HUDEP-2 (cell line): ENCODE data around the gene ZDHHC18.

Experiments used
- DNase-seq, 76 experiments: peaks; one replicate each; lab custom pipeline; 2025; ENCODE audit not compliant: unreplicated experiment in 76 of 76; lab: John Stamatoyannopoulos, UW

The ZDHHC18 gene, protein sequence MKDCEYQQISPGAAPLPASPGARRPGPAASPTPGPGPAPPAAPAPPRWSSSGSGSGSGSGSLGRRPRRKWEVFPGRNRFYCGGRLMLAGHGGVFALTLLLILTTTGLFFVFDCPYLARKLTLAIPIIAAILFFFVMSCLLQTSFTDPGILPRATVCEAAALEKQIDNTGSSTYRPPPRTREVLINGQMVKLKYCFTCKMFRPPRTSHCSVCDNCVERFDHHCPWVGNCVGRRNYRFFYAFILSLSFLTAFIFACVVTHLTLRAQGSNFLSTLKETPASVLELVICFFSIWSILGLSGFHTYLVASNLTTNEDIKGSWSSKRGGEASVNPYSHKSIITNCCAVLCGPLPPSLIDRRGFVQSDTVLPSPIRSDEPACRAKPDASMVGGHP

DNA sequence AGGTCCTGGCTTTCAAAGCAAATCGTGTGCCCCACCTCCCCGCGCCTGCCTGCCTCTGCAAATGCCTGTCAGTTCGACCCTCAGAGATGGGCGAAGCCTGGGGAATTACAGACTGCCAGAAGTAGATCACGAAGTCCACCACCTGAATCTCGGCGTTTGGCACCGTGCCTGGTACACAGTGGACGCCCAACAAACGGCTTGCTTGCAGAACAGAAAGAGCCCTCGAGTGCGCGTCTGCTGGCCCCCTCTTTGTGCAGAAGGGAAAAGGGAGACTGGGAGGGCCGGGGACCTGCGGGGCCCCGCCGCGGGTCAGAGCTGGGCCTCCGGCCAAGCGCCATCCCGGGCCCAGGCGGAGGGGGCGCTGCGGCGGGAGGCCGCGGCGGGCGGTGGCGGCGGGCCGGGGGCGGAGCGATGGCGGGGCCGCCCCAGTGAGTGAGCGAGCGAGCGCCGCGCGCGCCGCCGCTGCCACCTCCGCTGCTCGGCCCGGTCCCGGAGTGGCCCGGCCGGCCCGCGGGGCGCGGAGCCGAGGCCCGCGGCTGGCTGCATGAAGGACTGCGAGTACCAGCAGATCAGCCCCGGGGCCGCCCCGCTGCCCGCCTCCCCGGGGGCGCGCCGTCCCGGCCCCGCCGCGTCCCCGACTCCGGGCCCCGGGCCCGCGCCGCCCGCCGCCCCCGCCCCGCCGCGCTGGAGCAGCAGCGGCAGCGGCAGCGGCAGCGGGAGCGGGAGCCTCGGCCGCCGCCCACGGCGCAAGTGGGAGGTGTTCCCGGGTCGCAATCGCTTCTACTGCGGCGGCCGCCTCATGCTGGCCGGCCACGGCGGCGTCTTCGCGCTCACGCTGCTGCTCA is at the start of gene ZDHHC18:
Gene ZDHHC18 (plus strand): TSS at position 428 of the 845 bp plus-strand sequence. CDS start 117 bp downstream, at position 545.
- DNase-seq: peak in 48 of 76 experiments; percentile 6 to 69 (median 40)

DNA sequence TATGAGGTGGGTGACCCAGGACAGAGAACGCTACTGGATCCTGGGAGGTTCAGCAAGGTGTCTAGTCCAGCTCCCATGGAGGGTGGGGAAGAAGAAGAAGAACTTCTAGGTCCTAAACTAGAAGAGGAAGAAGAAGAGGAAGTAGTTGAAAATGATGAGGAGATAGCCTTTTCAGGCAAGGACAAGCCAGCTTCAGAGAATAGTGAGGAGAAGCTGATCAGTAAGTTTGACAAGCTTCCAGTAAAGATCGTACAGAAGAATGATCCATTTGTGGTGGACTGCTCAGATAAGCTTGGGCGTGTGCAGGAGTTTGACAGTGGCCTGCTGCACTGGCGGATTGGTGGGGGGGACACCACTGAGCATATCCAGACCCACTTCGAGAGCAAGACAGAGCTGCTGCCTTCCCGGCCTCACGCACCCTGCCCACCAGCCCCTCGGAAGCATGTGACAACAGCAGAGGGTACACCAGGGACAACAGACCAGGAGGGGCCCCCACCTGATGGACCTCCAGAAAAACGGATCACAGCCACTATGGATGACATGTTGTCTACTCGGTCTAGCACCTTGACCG is 47.3 kb upstream of the ZDHHC18 start:
- peak in 34 of 76 experiments; percentile 5 to 68 (median 28) for DNase-seq

DNA sequence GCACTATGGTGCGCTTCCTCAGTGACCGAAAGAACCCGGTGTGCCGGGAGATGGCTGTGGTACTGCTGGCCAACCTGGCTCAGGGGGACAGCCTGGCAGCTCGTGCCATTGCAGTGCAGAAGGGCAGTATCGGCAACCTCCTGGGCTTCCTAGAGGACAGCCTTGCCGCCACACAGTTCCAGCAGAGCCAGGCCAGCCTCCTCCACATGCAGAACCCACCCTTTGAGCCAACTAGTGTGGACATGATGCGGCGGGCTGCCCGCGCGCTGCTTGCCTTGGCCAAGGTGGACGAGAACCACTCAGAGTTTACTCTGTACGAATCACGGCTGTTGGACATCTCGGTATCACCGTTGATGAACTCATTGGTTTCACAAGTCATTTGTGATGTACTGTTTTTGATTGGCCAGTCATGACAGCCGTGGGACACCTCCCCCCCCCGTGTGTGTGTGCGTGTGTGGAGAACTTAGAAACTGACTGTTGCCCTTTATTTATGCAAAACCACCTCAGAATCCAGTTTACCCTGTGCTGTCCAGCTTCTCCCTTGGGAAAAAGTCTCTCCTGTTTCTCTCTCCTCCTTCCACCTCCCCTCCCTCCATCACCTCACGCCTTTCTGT is 46.0 kb upstream of the ZDHHC18 start:
- DNase-seq: no peak

DNA sequence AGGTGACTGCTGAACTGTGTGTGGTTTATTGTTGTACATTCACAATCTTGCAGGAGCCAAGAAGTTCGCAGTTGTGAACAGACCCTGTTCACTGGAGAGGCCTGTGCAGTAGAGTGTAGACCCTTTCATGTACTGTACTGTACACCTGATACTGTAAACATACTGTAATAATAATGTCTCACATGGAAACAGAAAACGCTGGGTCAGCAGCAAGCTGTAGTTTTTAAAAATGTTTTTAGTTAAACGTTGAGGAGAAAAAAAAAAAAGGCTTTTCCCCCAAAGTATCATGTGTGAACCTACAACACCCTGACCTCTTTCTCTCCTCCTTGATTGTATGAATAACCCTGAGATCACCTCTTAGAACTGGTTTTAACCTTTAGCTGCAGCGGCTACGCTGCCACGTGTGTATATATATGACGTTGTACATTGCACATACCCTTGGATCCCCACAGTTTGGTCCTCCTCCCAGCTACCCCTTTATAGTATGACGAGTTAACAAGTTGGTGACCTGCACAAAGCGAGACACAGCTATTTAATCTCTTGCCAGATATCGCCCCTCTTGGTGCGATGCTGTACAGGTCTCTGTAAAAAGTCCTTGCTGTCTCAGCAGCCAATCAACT is 45.2 kb upstream of the ZDHHC18 start:
- DNase-seq: no peak

DNA sequence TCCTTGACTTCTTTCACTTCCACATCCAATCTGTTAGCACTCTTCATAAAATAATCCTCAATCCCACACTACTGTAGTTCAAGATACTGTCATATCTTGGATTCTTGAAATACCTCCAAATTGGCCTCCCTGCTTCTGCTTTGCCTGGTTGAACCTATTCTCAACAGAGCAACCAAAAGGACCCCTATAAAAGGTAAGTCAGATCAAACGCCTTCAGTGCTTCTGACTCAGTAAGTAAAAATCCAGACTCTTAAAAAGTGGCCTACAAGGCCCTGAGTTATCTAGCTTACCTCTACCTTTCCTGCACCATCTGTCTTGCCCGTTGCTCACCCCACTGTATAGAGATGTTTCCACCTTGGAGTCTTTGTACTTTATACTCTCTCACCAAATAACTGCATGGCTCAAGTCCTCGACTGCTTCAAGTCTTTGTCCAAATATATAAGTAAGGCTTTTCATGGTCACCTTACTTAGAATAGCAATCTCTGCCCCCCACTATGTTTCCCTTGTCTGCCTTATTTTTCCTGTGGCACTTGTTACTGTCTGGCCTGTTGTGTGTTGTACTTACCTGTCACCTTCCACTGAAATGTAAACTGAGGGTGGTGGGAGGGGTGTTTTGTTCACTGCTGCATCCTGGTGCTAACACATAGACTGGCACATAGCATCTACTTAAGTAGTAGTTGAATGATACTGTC is 43.8 kb upstream of the ZDHHC18 start:
- DNase-seq: no peak

DNA sequence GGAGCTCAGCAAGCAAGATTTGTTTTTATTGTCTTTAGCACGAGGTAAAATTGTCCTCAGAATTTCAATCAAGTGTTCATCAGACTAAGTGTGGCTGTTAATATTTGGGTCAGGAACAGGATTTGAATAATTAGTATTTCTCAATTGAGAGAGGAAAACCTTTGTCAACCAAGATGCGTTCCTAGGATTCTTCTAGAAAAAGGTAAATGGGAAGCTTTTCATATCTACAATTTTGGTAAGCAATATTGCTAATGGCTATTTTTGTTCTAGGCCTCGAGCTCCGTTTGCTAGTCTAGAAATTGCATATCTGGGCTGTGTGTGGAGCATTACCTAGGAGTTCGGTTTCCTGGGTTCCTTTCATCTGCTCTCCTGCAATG is 42.9 kb upstream of the ZDHHC18 start:
- DNase-seq: no peak

DNA sequence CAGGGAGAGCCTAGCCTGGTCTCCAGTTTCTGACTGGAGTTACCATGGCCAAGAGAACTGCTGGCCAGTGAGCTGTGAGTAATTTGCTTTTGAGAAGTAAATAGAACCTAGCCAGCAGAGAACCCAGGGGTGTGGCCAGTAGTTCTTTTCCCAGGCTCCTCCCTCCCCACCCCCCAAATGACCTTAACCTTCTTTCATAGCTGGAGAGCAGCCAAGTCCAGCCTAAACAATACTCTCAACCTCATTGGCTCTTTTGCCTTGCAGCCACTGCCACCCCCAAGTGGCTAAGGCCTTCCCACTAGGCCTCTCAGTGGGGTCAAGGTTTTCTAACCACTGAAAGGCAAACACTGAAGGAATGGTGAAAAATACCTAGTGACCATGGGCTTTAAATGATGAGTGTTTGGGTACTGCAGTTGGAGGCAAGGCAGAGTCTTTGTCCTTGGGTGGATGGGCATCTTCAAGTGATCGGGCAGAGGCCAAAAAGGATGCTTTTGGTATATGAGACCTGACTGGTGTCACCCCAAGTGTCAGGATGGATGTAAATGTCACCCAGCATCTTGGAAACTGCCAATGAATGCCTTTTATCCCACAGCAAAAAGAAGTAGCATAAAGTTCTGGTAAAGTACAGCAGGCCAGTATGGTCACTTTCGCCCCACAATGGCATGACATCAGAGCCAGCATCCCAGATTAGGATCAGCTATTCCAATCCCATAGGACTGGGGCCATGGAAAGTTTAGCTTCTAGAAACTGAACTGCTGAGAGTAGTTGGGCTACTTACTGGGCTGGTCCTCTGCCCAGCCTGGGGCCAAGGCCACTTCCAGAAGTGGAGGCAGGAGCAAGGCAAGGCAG is 42.2 kb upstream of the ZDHHC18 start:
- DNase-seq: peak in 71 of 76 experiments; percentile 29 to 93 (median 68)

DNA sequence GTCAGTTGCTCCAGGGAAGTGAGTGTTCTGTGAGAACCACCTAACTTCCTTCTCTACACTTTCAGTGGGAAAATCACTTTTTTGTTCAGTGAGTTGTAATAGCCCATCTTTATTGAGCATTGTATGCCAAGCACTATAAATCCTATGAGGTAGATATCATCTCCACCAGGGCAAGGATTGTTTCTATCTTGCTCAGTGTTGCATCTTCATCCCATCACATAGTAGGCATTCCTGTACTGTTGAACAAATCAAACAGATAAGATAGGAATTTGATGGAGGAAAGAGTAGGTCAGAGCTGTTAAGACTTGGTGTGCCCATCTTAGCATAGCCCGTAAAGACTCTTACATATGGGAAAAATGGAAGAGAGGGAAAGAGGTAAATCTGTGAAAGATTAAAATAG is 41.6 kb upstream of the ZDHHC18 start:
- no peak for DNase-seq

DNA sequence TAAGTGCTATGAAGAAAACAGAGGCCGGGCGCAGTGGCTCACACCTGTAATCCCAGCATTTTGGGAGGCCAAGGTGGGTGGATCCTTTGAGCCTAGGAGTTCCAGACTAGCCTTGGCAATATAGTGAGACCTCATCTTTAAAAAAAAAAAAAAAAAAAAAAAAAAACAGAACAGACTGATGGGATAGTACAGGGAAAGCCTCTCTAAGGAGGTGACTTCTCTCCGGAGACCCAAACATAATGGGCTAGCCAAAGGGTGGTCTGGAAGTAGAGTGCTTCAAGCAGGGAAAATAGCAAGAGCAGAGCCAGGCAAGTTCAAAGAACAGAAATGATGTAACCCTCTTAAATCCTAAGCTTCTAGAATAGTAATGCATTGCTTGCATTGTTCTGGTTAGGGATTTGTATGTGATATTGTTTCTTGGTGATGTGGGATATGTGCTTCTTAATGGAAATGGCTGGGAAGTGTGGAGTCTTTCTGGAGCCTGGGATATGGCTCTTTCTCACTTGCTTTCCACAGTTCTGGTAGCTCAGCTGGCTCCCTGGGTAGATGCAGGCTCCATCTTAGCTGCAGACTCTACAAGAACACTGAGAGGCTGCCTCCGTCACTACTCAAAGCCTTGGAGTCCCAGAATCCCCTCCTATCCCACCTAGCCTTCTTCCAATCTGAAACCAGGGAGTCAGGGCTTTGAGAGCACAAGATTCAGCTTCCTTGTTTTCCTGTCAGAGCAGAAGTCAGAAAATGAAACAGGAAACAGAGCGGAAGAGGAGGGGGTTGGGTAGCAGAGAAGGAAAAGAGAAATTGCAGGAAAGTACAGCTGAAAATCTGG is 40.7 kb upstream of the ZDHHC18 start:
- DNase-seq: peak in 3 of 76 experiments; percentile 8 to 37 (median 14)

DNA sequence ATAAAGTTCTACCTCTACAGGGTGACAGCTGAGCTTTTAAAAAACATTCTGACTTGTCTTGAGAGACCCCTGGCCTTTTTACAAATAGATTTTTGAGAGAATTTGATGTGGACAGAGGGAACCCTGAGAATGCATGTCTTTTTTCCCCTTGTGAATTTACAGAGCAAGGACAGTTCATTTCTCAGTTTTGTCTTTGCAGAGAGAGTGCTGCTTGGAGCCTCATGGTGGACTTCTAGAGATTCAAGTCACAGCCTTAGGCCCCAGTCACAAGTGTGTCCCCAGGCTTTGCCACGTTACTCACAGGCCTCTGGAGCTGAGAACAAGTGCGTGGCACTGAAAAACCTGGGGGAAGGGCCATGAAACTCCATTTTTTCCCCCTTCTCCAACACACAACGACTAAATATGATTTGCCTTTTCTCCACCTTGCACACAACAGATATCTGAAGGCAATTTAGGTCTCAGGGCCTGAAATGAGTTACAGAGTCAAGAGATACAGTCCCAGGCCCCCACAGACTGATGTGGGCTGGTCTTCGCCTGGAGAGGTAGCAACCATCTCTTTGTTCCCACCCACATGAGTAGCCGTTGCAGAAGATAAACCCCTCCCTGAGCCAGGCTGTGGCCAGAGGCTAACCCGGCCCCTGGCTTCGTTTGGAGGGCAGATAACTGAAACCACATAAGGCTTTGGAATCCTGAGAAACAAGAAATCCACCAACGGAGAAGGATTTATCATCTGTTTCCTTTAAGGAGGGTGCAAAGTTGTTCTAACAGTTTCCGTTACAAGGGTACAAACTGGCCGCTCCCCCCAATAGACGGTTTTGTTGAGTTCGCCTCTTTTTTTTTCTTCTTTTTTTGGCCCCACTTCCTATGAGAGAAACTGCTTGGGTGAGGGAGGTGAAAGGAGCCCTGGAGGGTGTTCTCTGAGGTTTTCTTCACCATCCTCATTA is 39.8 kb upstream of the ZDHHC18 start:
- DNase-seq: peak in 75 of 76 experiments; percentile 37 to 95 (median 83)

DNA sequence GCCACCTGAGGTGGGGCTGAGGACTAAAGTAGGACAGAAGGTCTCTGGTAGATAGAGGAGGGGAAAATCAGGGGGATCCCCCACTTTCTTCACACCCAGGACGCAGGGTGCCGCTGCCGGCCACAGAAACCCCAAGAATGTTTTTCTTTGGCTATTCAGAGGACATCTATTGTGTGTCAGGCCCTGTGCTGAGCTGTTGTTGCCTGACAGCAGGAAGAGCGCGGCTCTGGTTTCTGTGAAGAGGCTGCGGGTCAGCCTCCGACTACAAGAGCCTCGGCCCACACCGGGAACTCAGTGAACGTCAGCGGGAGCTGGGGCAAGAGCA is 39.1 kb upstream of the ZDHHC18 start:
- DNase-seq: peak in 8 of 76 experiments; percentile 39 to 74 (median 55)

DNA sequence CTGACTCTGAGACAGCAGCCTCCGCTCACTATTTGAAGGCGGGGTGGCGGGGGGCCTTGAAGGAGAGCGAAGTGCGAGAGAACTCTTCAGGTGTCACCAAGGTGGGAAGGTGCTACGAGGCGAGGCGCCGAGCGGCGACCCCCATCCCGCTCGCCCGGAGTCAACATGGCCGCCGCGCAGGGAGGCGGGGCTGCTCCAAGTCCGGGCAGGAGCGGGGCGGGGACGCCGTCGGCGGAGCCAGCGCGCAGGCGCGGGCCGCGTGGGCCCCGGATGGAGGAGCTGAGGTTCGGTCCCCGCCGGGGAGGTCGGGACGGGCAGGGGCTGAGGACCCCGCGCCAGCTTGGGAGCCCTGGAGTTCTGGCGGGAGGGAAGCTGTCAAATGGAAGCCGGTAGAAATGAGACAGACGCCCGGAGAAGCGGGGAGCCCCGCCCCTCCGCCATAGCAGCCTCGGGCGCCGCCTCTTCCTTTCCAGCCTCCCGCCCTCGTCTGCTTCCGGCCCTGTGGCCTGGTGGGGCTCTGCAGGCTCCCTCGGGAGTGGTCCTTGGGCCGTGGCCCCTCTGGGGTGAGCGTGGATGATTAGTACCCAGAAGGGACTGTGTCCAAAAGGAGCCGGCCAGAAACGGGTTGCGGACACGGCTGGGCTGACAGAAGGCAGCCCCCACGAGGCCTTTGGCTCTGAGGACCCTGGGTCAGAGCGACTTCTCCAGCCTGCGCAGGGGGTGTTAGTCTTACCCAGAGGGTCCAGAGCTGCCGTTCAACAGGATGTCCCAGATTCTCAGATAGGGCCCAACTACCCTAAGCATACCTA is 38.6 kb upstream of the ZDHHC18 start, which contains the start of gene PIGV:
Gene PIGV (plus strand): TSS at position 245 of the 809 bp plus-strand sequence. CDS start 2,866 bp downstream, outside the sequence.
- DNase-seq: peak in 71 of 76 experiments; percentile 34 to 95 (median 78)

DNA sequence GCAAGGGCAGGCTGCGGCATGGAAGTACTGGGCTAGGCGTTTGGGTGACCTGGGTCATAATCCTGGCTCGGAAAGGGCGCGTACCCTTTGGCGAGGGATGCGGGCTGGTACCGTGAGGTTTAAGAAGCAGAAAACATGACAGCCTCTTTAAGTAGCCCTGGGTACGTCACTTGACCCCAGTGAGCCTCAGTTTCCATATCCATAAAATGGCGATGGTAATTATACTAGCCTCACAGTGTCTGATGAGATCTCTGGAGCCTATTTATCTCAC is 38.0 kb upstream of the ZDHHC18 start:
- DNase-seq: peak in 3 of 76 experiments; percentile 24 to 61 (median 49)

DNA sequence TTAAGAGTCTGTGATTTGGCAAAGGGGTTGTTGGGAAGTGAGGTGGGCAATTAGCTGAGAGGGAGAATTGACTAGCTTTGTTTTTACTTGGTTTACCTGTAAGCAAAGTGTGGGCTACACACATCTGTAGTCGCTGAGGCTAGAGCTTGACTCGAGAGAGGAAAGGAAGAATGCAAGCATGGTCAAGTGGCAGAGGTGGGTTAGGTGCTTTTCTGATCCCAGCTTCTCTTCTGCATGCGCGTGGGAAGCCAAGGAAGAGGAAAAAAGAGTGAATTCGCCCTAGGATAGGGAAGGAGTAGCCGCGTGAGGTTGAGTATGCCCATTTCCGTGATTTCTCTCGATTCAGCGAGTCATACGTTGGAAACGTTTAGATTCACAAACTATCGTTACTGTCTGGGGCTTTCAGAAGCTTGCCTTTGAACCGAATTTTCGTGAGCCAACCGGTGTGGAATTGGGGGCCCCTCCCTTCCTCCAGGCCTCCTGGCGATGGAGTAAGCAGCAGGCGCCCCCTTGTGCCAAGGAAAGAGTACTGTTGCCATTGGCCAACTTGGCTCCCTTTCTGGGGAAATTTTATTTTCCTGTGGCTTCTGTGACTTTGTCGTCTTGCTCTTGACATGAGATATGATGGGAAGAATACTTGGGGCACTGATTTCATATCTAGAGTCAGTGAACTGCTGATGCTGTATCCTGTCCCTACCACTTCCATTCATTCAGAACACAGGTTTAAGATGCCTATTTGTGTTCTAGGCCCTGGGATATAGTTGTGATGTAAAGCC is 37.5 kb upstream of the ZDHHC18 start:
- DNase-seq: peak in 72 of 76 experiments; percentile 26 to 89 (median 78)

DNA sequence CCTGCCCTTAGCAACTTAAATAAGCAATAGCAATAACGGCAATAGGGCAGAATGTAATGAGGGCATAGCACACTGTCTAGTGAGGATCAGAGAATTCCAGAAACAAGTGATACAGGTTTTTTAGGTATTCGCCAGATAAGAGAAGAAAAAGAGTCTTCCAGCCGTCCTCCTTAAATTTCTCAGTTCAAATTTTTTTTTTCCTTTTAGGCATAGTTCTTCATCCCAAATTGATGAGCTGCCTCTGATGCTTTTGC is 36.9 kb upstream of the ZDHHC18 start:
- no peak for DNase-seq

DNA sequence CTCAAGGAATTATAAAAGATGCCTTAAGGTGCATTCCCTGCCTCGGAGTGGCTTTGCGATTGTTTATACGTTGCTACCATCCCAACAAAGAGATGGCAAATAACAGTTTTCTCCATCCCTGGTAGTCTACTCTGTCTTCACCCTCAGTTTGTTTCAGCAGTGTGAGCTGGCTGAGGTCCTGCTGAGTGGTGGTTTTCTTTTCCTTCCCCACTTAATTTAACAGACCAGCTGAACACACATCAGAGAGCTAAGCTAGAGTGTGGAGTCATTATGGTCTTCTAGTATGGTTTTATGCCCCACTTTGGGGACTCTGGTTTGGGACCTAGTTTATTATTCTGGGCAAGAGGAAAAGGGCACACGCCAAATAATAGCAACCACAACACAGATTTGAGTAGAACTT is 36.6 kb upstream of the ZDHHC18 start:
- no peak for DNase-seq
